A673 (cell line): ENCODE data around the gene MYCN. TPM values are rescaled to one million over a fixed set of nuclear protein-coding genes. Genes with fewer than 3 reads are reported as not detected.

Experiments used
- BruUV-seq: library from RNA; stranded (reverse); fragments of 400-500 nt; replicated peaks from 2 replicates; lab custom pipeline; 2021; lab: Mats Ljungman, UMichigan
- CTCF ChIA-PET: fragments of 300-600 bp; sonication (Branson Sonifier 250); formaldehyde crosslinking; loops from one replicate; lab custom pipeline; 2022; ENCODE audit warnings: antibody characterized with exemption; lab: Charles Lee
- POLR2A ChIA-PET: fragments of 300-600 bp; sonication (Branson Sonifier 250); formaldehyde crosslinking; loops from one replicate; lab custom pipeline; 2022; ENCODE audit warnings: antibody characterized with exemption; ENCODE audit not compliant: low non-redundant PET; lab: Charles Lee
- DNase-seq: peaks from one replicate; pipeline ENCODE4 v3.0.0-alpha.2; 2015; ENCODE audit warnings: low spot score
- H3K27ac ChIP-seq: fragments of 200-600 bp; sonication (generic); 2 replicates; pipeline ENCODE4 v1.5.1; 2016; ENCODE audit warnings: mixed run types, low read depth, mild to moderate bottlenecking, mixed read lengths, antibody characterized with exemption, low read length; ENCODE audit not compliant: poor library complexity, severe bottlenecking
- H3K27me3 ChIP-seq: fragments of 200-600 bp; sonication (generic); replicated peaks from 2 replicates; pipeline ENCODE4 v1.6.1; 2017; ENCODE audit warnings: mixed run types, low read depth, mild to moderate bottlenecking, mixed read lengths, antibody characterized with exemption, low read length; ENCODE audit not compliant: insufficient read depth, poor library complexity
- H3K36me3 ChIP-seq: fragments of 200-600 bp; sonication (generic); 2 replicates; pipeline ENCODE4 v1.6.1; 2016; ENCODE audit warnings: mixed run types, mild to moderate bottlenecking, mixed read lengths, antibody characterized with exemption, low read length; ENCODE audit not compliant: insufficient read depth, poor library complexity, severe bottlenecking
- H3K4me1 ChIP-seq: fragments of 200-600 bp; sonication (generic); 2 replicates; pipeline ENCODE4 v1.6.1; 2017; ENCODE audit warnings: mixed run types, mild to moderate bottlenecking, mixed read lengths, antibody characterized with exemption, low read length; ENCODE audit not compliant: insufficient read depth, poor library complexity, severe bottlenecking
- H3K4me3 ChIP-seq: fragments of 200-600 bp; sonication (generic); 2 replicates; pipeline ENCODE4 v1.5.1; 2016; ENCODE audit warnings: low read depth, mixed run types, mild to moderate bottlenecking, mixed read lengths, low read length; ENCODE audit not compliant: poor library complexity, severe bottlenecking
- H3K9me3 ChIP-seq: fragments of 200-600 bp; sonication (generic); 2 replicates; pipeline ENCODE4 v1.6.1; 2016; ENCODE audit warnings: mixed run types, low read depth, mild to moderate bottlenecking, mixed read lengths, antibody characterized with exemption, low read length; ENCODE audit not compliant: poor library complexity, severe bottlenecking
- EZH2 ChIP-seq: fragments of 200-600 bp; sonication (generic); IDR thresholded peaks from 2 replicates; pipeline ENCODE4 v1.6.1; 2017; ENCODE audit warnings: borderline replicate concordance, low read depth, mild to moderate bottlenecking, mixed read lengths, antibody characterized with exemption, low read length; ENCODE audit not compliant: poor library complexity, severe bottlenecking
- intact Hi-C: fragments of 100-400 bp; cut with micrococcal nuclease; formaldehyde crosslinking; loops from one replicate; pipeline ENCODE4 v1.10.0; 2022; ENCODE audit not compliant: unreplicated experiment
- total RNA-seq: library from RNA; stranded (reverse); gene quantifications from 2 replicates; pipeline ENCODE4 v1.2.3, GENCODE V29; 2021
- TF ChIP-seq, protein P1 (sequence below): fragments of 300-800, 200-600 bp; sonication (generic); conservative IDR thresholded peaks from 2 replicates; pipeline ENCODE4 v1.5.1; 2017; ENCODE audit warnings: low read depth, mild to moderate bottlenecking, antibody characterized with exemption, low read length, moderate library complexity, mixed read lengths

Gene MYCN
- total RNA-seq, 1 experiment from 2014 or later = 2.8 TPM

DNA sequence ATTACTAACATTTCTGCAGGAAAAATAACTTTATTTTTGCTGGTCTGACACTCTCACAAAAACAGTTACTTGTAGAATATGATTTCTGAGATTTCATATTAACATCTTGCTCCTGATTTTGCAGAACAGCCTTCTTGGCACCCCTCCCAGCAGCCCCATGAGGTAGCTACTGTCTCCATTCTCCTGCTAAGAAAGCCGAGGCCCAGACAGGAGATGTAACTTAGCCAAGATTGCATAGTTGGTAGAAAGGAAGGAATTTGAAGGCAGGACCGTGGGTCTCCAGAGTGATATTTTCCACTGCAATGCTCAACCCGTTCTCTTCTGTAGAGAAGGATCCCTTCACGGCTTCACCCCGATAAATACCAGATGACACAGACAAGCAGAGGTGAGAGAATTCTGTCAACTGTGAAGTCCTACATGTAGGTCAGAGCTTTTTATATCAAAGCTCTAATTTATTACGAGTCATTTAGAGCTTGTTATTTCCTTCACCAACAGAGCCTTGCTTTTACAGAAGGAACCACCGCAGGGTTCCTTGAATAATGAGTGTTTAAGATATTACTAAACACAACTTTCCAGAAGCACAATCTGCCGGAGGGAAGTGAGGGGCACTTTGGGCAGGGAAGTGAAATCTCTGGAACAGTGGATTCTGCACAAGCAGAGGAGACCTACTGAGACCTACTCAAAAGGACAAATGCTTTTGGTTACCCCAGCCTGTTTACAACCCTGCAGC lies 48.0 kb upstream of the MYCN start:
- H3K27me3 ChIP-seq = no peaks in the 10 kb centered on the region
- H3K36me3 ChIP-seq = no peaks in the 10 kb centered on the region
- intact Hi-C loops = no loop called here
- BruUV-seq = no TSS peak
- H3K27ac ChIP-seq = no peak overlapping the region
- ChIA-PET CTCF (no interaction called here), POLR2A (interaction anchor here (0.6 kb wide), 2 partner anchors 125 to 147 kb away, joined by 3 read pairs; no protein-coding TSS in a partner anchor)
- TF ChIP-seq, protein P1, sequence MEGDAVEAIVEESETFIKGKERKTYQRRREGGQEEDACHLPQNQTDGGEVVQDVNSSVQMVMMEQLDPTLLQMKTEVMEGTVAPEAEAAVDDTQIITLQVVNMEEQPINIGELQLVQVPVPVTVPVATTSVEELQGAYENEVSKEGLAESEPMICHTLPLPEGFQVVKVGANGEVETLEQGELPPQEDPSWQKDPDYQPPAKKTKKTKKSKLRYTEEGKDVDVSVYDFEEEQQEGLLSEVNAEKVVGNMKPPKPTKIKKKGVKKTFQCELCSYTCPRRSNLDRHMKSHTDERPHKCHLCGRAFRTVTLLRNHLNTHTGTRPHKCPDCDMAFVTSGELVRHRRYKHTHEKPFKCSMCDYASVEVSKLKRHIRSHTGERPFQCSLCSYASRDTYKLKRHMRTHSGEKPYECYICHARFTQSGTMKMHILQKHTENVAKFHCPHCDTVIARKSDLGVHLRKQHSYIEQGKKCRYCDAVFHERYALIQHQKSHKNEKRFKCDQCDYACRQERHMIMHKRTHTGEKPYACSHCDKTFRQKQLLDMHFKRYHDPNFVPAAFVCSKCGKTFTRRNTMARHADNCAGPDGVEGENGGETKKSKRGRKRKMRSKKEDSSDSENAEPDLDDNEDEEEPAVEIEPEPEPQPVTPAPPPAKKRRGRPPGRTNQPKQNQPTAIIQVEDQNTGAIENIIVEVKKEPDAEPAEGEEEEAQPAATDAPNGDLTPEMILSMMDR = no peak
- TF ChIP-seq EZH2 = no peak
- no peak overlapping the region for H3K4me3 ChIP-seq
- H3K4me1 ChIP-seq = peaks cover 16% of the 10 kb centered on the region
- DNase-seq = peak; percentile 38
- no peaks in the 10 kb centered on the region for H3K9me3 ChIP-seq

DNA sequence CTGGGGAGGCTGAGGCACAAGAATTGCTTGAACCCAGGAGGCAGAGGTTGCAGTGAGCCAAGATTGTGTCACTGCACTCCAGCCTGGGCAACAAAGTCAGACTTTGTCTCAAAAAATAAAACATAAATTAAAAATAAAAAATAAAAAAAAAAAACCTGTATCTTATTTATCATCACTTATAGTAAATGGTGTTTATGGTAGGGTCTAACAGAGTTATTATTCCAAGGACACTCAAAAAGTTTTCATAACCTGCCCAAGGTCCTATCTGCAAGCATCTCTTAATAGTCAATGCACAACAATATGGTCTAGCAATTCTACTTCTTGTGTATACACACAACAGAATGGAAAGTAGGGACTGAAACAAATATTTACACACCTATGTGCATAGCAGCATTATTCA lies 47.3 kb upstream of the MYCN start:
- peaks cover 16% of the 10 kb centered on the region for H3K4me1 ChIP-seq
- CTCF ChIA-PET = no interaction called here
- POLR2A ChIA-PET = no interaction called here
- peaks cover 7% of the 10 kb centered on the region for H3K9me3 ChIP-seq
- H3K27me3 ChIP-seq = no peaks in the 10 kb centered on the region
- intact Hi-C loops = no loop called here
- no TSS peak for BruUV-seq
- H3K4me3 ChIP-seq = no peak overlapping the region
- H3K36me3 ChIP-seq = no peaks in the 10 kb centered on the region
- no peak overlapping the region for H3K27ac ChIP-seq
- no peak for DNase-seq
- no peak for TF ChIP-seq EZH2
- TF ChIP-seq, protein P1 = no peak

DNA sequence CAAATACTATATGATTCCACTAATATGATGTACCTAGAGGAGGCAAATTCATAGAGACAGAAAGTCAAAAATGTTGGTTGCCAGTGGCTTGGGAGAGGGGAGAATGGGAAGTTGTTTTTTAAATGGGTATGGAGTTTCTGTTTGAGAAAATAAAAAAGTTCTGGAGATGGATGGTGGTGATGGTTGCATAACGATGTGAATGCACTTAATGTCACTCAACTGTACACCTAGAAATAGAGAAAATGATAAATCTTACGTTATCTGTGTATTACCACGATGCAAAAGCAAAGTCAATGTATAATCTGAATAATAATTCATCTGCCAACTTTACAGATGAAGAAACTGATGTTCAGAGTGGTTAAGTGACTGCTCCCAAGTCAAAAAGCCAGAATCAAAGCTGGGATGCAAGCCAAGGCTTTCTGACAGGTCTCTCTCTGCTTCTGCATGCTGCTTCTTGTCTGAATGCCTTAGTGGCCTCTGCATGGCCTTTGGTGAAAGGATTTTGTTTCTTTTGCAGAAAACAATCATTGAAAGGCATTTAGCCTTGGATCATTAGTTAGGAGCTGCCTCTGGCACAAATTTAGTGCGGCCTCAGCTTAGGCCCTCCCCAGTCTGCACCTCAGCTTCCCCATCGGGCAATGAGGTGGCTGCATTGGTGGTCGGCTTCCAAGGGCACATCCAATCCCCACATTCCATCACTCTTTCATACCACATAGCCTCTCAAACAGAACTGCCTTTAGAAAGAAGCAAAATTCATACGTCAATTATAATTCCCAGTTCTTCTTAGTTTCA lies 46.5 kb upstream of the MYCN start:
- BruUV-seq = no TSS peak

More for the DNA sequence above, 46.5 kb upstream of the MYCN start:
- ChIA-PET POLR2A (no interaction called here), CTCF (no interaction called here)
- Histone ChIP-seq H3K4me1 (peaks cover 16% of the 10 kb centered on the region), H3K4me3 (no peak overlapping the region), H3K27ac (no peak overlapping the region), H3K9me3 (peaks cover 9% of the 10 kb centered on the region), H3K27me3 (no peaks in the 10 kb centered on the region), H3K36me3 (no peaks in the 10 kb centered on the region)
- DNase-seq = no peak
- intact Hi-C loops = no loop called here
- no peak for TF ChIP-seq EZH2
- TF ChIP-seq, protein P1 = no peak
